ENCODE measurements around the gene CABLES1.

- TF ChIP-seq FOXM1 (IDR thresholded peaks at IDR 0.05; ENCODE audit: borderline replicate concordance) (no peak), NFRKB (IDR thresholded peaks at IDR 0.05) (no peak), CTBP1 (IDR thresholded peaks at IDR 0.05; ENCODE audit: borderline replicate concordance) (no peak)
Measured at GRCh38 chr18:23238651-23239349, 103.5 kb downstream of the CABLES1 start.
